Stimulated activated naive CD4-positive, alpha-beta T cell (primary cell): ENCODE data around the gene SPATA24.
"Not testable (repeated sequence)": the region's sequence is repeated elsewhere in the genome, so short reads cannot be mapped to it uniquely, and the experiment has no call there.

ENCODE experiments used
- DNase-seq, 6 experiments: peaks; one replicate each; lab custom pipeline; 2025; lab: John Stamatoyannopoulos, UW

Gene SPATA24

GRCh38 chr5:139383275-139383992, 20.5 kb downstream of the SPATA24 start, which contains the start of gene SLC23A1:
Gene SLC23A1, minus strand, starts transcription at chr5:139383297. Its CDS starts 44 bp downstream, at chr5:139383253.
- DNase-seq: no peak

- no peak for DNase-seq
Measured at GRCh38 chr5:139382807-139383206, 21.1 kb downstream of the SPATA24 start.

- no peak for DNase-seq
Measured at GRCh38 chr5:139381837-139382761, 21.8 kb downstream of the SPATA24 start.

DNA sequence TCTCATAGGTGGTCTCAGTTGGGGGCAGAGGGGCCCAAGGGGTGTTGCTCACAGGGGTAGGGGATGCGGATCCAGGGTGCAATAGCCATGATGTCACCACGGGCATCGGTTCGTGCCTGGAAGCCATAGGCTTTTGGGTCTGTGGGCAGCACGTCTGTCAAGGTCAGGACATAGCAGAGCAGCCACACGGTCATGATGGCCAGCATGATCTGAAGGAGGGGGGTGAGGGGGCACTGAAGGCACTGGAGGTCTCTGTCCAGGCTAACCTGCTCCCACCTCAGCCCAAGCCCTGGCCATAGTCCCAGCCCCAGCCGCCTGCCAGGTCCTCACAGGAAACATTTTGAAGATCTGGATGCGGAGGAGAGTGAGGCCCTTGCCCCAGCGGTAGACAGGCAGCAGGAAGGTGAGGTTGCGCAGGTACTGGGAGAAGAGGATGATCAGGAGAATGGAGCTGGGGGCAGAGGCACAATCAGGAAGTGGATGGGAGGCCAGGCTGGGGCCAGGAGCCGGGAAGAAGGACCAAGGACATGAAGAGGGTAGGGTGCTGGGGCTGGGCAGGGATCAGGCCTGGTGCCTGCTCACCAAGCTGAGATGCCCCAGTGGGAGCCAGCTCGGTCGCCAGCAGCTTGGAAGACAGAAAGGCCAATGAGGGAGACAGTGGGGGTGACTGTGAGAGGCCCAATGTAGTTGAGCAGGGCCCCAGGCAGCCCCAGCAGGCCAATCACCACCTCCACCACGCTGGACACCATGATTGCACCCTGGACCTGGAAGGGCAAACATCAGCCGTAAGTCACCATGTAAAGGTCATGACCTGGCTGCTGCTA, 24.1 kb downstream of the SPATA24 start:
- no peak for DNase-seq

GRCh38 chr5:139378941-139379361, 24.9 kb downstream of the SPATA24 start:
- no peak for DNase-seq

DNA sequence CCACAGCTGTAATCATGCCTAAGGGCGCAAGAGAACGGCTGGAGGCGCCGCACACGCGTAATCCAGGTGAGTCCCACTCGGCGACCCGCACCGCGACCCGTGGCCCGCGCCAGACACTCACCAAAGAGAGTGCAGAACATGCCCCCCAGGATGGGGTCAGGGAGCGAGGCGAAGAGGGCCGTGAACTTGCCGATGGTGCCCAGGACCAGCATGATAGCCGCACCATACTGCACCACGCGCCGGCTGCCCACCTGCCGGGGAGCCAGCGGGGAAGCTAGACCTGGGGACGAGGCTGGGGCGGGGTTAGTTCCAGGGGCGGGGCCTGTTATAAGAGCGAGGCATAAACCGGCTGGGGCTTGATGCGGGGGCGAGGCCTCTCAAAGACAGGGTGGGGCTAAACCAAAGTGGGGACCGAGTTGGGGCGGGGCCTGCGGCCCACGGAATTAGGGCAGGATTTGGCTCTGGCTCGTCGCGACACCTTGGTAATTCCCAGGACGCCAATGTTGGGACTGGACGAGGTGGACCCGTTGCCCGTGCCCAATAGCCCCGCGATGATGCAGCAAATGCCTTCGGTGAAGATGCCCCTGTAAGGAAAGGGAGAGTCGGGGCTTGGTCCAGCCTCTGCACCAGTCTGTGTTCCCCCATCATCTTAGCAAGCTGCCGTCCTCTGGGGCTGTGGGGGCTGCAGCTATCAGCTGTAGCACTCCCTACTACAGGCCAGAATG, 25.6 kb downstream of the SPATA24 start:
- no peak for DNase-seq

GRCh38 chr5:139377226-139377625, 26.7 kb downstream of the SPATA24 start:
- no peak for DNase-seq

- no peak for DNase-seq
Measured at GRCh38 chr5:139376364-139376763, 27.5 kb downstream of the SPATA24 start.

DNA sequence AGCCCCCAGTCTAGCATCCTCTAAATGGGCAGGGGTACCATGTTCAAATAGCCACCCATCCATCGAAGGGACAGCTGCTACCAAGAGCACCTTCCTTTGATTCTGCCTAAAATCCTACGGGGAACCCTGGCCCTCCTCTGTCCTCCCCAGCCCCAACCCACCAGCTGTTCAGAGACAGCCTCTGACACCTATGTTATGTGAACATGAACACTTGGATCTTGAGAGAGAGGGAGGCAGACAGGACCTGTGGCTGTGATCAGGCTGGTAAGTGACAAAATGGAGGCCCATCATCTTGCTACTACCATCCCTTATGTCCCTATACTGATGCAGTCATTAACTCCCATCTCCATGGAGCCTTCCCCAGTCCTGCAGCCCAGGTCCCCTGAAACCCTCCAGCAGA, 29.0 kb downstream of the SPATA24 start:
- no peak for DNase-seq

DNA sequence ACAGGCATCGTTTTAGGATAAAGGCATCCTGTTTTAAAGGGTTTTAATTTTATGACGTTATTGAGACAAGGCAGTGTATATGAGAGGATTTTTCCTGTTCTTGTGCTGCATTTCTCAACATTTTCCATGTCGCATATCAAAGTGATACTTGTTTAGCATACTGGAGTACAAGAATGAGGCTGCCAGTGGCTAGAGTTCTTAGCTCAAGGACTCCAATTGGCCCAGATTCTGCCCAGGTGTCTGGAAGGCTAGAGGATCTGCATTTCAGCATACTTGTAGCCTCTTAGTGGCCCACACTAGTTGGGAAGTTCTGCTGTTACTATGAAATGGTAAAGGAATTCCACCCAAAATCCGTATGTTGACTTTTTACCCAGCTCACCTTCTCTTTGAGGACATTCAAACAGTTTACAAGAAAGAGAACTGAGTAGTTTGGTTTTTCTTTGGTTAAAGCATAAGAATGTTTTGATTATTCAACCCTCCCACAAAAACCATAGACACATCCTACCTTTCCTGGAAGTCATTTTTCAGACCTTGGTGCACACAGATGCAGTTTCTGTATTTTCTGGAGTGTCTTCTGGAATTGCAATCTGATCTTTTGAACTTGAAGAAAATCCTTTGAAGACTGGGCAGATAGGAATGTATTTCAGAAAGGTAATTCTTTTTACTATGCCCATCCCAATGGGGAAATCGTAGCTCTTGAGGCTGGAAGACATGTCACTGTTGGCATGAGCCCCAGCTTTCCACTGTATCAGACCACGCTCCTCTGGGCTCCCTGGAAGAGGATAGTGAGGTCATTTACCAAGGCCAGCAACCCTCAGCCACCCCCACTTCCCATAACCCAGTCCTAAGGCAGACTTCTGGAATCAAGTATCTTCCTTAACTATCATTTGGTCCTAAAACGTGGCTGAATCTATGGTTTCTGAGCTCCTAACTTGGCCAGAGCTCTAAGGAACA, 32.1 kb downstream of the SPATA24 start:
- no peak for DNase-seq

DNA sequence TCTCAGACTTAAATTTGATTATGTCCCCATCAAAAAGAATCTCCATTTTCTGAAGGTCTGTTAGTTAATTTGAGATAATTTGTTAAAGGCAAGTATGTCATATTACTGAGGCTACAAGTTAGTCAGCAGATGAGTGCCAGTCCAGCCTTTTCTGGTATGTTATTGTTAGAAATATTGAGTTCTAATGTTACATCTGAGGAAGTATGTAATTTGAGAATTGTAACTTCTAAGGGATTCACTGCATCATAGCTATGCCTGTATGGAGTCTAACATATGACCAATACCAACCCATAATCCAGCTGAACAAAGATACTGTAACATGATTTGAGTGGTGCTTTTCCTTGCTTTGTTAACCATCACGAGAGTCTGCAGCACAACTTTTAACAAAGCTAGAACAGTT, 34.7 kb downstream of the SPATA24 start:
- DNase-seq: no peak

DNA sequence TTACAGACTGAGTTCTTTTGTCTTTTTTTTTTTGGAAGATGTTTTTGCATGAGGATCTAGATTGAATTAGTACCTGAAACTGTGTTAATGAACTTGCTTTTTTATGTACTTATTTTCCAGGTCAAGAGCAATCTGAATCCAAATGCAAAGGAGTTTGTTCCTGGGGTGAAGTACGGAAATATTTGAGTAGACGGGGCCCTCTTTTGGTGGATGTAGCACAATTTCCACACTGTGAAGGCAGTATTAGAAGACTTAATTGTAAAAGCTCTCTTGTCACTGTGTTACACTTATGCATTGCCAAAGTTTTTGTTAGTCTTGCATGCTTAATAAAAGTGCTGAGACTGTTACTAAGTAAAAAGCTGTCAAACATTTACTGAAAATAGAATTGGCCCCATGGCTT, 35.3 kb downstream of the SPATA24 start:
- DNase-seq: no peak

- DNase-seq: no peak
Measured at GRCh38 chr5:139364466-139364865, 39.4 kb downstream of the SPATA24 start.

- DNase-seq: no peak
Measured at GRCh38 chr5:139363937-139364336, 40.0 kb downstream of the SPATA24 start.

DNA sequence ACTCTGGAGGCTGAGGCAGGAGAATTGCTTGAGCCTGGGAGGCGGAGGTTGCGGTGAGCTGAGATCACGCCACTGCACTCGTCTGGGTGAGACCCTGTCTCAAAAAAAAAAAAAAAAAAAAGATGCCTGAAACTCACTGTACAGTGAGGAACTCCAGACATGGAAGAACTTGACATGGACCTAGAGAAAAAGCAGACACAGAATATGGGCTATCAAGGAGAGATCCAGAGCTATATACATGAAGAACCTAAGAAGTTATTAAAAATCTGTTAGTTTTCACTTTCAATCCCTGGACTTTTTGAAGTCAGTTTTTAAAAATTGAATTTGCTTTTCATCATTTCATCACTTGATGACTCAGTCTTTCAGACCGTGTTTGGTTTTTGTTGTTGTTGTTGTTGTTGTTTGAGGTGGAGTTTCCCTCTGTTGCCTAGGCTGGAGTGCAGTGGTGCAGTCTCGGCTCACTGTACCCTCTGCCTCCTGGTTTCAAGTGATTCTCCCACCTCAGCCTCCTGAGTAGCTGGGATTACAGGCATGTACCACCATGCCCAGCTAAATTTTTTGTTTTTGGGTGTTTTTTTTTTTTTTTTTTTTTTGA, 42.0 kb downstream of the SPATA24 start:
- no peak for DNase-seq

- no peak for DNase-seq
Measured at GRCh38 chr5:139360384-139360783, 43.5 kb downstream of the SPATA24 start.

DNA sequence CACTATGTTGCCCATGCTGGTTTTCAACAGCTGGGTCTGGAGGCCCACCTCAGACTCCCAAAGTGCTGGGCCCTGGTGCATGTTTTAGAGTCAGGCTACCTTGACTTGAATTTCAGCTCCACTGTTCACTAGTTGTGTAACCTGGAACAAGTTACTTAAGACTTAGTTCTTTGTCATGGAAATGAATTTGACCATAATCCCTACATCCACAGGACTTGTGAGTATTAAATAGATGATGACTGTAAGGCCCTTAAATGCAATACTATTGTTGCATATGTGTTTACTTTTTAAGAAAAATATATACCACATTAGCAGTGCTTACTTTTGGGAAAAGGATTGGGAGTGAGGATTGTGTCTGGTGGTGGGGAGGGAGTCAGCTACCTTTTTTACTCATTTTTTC, 45.8 kb downstream of the SPATA24 start:
- no peak for DNase-seq

DNA sequence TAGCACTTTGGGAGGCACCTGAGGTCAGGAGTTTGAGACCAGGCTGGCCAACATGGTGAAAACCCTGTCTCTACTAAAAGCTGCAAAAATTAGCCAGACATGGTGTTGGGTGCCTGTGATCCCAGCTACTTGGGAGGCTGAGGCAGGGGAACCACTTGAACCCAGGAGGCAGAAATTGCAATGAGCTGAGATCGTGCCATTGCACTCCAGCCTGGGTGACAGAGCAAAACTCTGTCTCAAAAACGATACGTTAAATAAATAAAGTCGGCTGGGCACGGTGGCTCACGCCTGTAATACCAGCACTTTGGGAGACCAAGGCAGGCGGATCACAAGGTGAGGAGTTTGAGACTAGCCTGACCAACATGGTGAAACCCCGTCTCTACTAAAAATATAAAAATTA, 48.0 kb downstream of the SPATA24 start:
- DNase-seq: not testable (repeated sequence)

GRCh38 chr5:139354186-139354585, 49.7 kb downstream of the SPATA24 start:
- DNase-seq: no peak

- not testable (repeated sequence) for DNase-seq
Measured at GRCh38 chr5:139347863-139348262, 56.0 kb downstream of the SPATA24 start.
